ENCODE data around the gene DAAM1. TPM values are rescaled to one million over a fixed set of nuclear protein-coding genes. Genes with fewer than 3 reads are reported as not detected.

The DAAM1 gene
- total RNA-seq, 1 experiment from 2014 or later: 13.3 TPM

- in situ Hi-C loops (cut with HindIII; ENCODE audit: low pct_unique_long_range_greater_than_20kb, low sequenced_read_pairs) (no loop called here), intact Hi-C loops (cut with micrococcal nuclease; ENCODE audit: unreplicated experiment) (no loop called here)
- ATAC-seq (no peak), DNase-seq (ENCODE audit: low read depth, low spot score) (no peak)
- Histone ChIP-seq H3K4me3 (ENCODE audit: low read depth in 2 of 2, low read length in 2 of 2) (no peak overlapping the region), H3K27ac (ENCODE audit: low read length) (no peak overlapping the region), H3K9me3 (ENCODE audit: control insufficient read depth, insufficient read depth, low read depth, low read length) (peaks cover 7% of the 10 kb centered on the region; the same call in 1 of the 2 replicates), H3K36me3 (ENCODE audit: control insufficient read depth, insufficient read depth, low read length) (no peaks in the 10 kb centered on the region), H3K4me1 (ENCODE audit: control insufficient read depth, insufficient read depth, low read length) (no peaks in the 10 kb centered on the region), H3K27me3 (ENCODE audit: control insufficient read depth, insufficient read depth, low read length) (no peaks in the 10 kb centered on the region)
- no TSS peak for BruUV-seq (replicated peaks)
- TF ChIP-seq POLR2AphosphoS5 (IDR thresholded peaks at IDR 0.05; ENCODE audit: low read depth, low read length) (no peak), TCF7L2 (IDR thresholded peaks at IDR 0.05; ENCODE audit: low read depth, low read length) (no peak), REST (IDR thresholded peaks at IDR 0.05; ENCODE audit: insufficient read depth in 1 of 2, low read depth in 2 of 2, low read length in 1 of 2) (no peak), SIN3A (IDR thresholded peaks at IDR 0.05; ENCODE audit: borderline replicate concordance, insufficient read depth, low read depth, low read length) (no peak), CTCF (IDR thresholded peaks at IDR 0.05) (no peak)
- POLR2A ChIA-PET: interaction anchor here (0.6 kb wide), 1 partner anchor 159 kb away, joined by 3 read pairs; no protein-coding TSS in a partner anchor
- CTCF ChIA-PET: no interaction called here
Measured at GRCh38 chr14:59283361-59283760, 94.9 kb downstream of the DAAM1 start.

GRCh38 chr14:59284059-59284458 is 95.6 kb downstream of the DAAM1 start:
- Histone ChIP-seq H3K4me3 (ENCODE audit: low read depth in 2 of 2, low read length in 2 of 2) (no peak overlapping the region), H3K36me3 (ENCODE audit: control insufficient read depth, insufficient read depth, low read length) (no peaks in the 10 kb centered on the region), H3K4me1 (ENCODE audit: control insufficient read depth, insufficient read depth, low read length) (no peaks in the 10 kb centered on the region), H3K9me3 (ENCODE audit: control insufficient read depth, insufficient read depth, low read depth, low read length) (peaks cover 7% of the 10 kb centered on the region; the same call in 1 of the 2 replicates), H3K27ac (ENCODE audit: low read length) (no peak overlapping the region), H3K27me3 (ENCODE audit: control insufficient read depth, insufficient read depth, low read length) (no peaks in the 10 kb centered on the region)
- BruUV-seq (replicated peaks): no TSS peak
- in situ Hi-C loops (cut with HindIII; ENCODE audit: low pct_unique_long_range_greater_than_20kb, low sequenced_read_pairs): no loop called here
- ATAC-seq (no peak), DNase-seq (ENCODE audit: low read depth, low spot score) (no peak)
- TF ChIP-seq CTCF (IDR thresholded peaks at IDR 0.05): no peak
- CTCF ChIA-PET: no interaction called here
- POLR2A ChIA-PET: no interaction called here
- intact Hi-C loops (cut with micrococcal nuclease; ENCODE audit: unreplicated experiment): no loop called here

GRCh38 chr14:59292028-59292427 is 103.6 kb downstream of the DAAM1 start:
- POLR2A ChIA-PET: no interaction called here

More at GRCh38 chr14:59292028-59292427, 103.6 kb downstream of the DAAM1 start:
- no peak for ATAC-seq
- CTCF ChIA-PET: no interaction called here
- H3K4me1 ChIP-seq (ENCODE audit: control insufficient read depth, insufficient read depth, low read length): no peaks in the 10 kb centered on the region
- no peak for DNase-seq (ENCODE audit: low read depth, low spot score)
- H3K27me3 ChIP-seq (ENCODE audit: control insufficient read depth, insufficient read depth, low read length): no peaks in the 10 kb centered on the region
- H3K27ac ChIP-seq (ENCODE audit: low read length): no peak overlapping the region
- TF ChIP-seq REST (IDR thresholded peaks at IDR 0.05; ENCODE audit: insufficient read depth in 1 of 2, low read depth in 2 of 2, low read length in 1 of 2) (no peak), CTCF (IDR thresholded peaks at IDR 0.05) (no peak), SIN3A (IDR thresholded peaks at IDR 0.05; ENCODE audit: borderline replicate concordance, insufficient read depth, low read depth, low read length) (no peak), POLR2AphosphoS5 (IDR thresholded peaks at IDR 0.05; ENCODE audit: low read depth, low read length) (no peak), TCF7L2 (IDR thresholded peaks at IDR 0.05; ENCODE audit: low read depth, low read length) (no peak)
- H3K9me3 ChIP-seq (ENCODE audit: control insufficient read depth, insufficient read depth, low read depth, low read length): no peaks in the 10 kb centered on the region
- intact Hi-C loops (cut with micrococcal nuclease; ENCODE audit: unreplicated experiment) (no loop called here), in situ Hi-C loops (cut with HindIII; ENCODE audit: low pct_unique_long_range_greater_than_20kb, low sequenced_read_pairs) (no loop called here)
- H3K4me3 ChIP-seq (ENCODE audit: low read depth in 2 of 2, low read length in 2 of 2): no peak overlapping the region
- no peaks in the 10 kb centered on the region for H3K36me3 ChIP-seq (ENCODE audit: control insufficient read depth, insufficient read depth, low read length)
- no TSS peak for BruUV-seq (replicated peaks)

Measured in Panc1 (cell line).